HL-60 (cell line): Measurements from ENCODE around the gene ADH1C.

Experiments
- DNase-seq, 2 experiments: peaks; one replicate each; pipeline ENCODE4 v3.0.0-alpha.2; 2010 to 2020; ENCODE audit warnings: low read depth in 1 of 2, low spot score in 1 of 2
- H3K27ac ChIP-seq: fragments of 250-450 bp; sonication (Bioruptor Pico); replicated peaks from 2 replicates; pipeline ENCODE4 v1.5.1; 2020; ENCODE audit warnings: mild to moderate bottlenecking, moderate library complexity
- H3K27me3 ChIP-seq: fragments of 250-450 bp; sonication (Bioruptor Pico); 2 replicates; pipeline ENCODE4 v1.5.1; 2021; ENCODE audit warnings: mild to moderate bottlenecking, moderate library complexity; ENCODE audit not compliant: insufficient read depth, poor library complexity, severe bottlenecking
- H3K4me3 ChIP-seq: replicated peaks from 2 replicates; pipeline ENCODE4 v1.5.1; 2011; ENCODE audit warnings: mild to moderate bottlenecking, control low read depth, low read length; ENCODE audit not compliant: insufficient read depth
- GABPA ChIP-seq: IDR thresholded peaks from 2 replicates; pipeline ENCODE4 v1.6.1; 2012; ENCODE audit warnings: low read depth
- POLR2AphosphoS5 ChIP-seq: IDR thresholded peaks from 2 replicates; pipeline ENCODE4 v1.6.1; 2012; ENCODE audit warnings: low read depth
- SPI1 ChIP-seq: IDR thresholded peaks from 2 replicates; pipeline ENCODE4 v1.6.1; 2012; ENCODE audit warnings: low read depth, mild to moderate bottlenecking, borderline replicate concordance
- TF ChIP-seq, protein P1 (sequence below): IDR thresholded peaks from 2 replicates; pipeline ENCODE4 v1.6.1; 2012; ENCODE audit warnings: low read depth; ENCODE audit not compliant: insufficient replicate concordance
- TF ChIP-seq, protein P2 (sequence below): IDR thresholded peaks from one replicate; pipeline ENCODE4 v1.5.1; 2011; ENCODE audit warnings: low read length, control low read depth, inconsistent platforms; ENCODE audit not compliant: insufficient read depth

ADH1C gene

DNA sequence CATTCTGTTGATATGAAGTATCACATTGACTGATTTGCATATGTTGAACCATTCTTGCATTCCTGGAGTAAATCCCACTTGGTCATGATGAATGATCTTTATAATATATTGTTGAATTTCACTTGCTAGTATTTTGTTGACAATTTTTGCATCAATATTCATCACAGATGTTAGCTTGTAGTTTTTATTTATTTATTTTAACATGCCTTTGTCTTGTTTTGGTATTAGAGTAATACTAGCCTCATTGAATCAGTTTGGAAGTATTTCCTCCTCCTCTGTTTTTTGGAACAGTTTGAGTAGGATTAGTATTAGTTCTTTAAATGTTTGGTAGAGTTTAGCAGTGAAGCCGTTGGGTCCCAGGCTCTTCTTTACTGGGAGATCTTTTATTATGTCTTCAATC lies 13.9 kb upstream of the ADH1C start:
- Histone ChIP-seq H3K4me3 (no peak overlapping the region), H3K27me3 (no peaks in the 10 kb centered on the region), H3K27ac (no peak overlapping the region)
- no peak for DNase-seq
- TF ChIP-seq GABPA (no peak), POLR2AphosphoS5 (no peak), SPI1 (no peak)
- TF ChIP-seq, protein P1, sequence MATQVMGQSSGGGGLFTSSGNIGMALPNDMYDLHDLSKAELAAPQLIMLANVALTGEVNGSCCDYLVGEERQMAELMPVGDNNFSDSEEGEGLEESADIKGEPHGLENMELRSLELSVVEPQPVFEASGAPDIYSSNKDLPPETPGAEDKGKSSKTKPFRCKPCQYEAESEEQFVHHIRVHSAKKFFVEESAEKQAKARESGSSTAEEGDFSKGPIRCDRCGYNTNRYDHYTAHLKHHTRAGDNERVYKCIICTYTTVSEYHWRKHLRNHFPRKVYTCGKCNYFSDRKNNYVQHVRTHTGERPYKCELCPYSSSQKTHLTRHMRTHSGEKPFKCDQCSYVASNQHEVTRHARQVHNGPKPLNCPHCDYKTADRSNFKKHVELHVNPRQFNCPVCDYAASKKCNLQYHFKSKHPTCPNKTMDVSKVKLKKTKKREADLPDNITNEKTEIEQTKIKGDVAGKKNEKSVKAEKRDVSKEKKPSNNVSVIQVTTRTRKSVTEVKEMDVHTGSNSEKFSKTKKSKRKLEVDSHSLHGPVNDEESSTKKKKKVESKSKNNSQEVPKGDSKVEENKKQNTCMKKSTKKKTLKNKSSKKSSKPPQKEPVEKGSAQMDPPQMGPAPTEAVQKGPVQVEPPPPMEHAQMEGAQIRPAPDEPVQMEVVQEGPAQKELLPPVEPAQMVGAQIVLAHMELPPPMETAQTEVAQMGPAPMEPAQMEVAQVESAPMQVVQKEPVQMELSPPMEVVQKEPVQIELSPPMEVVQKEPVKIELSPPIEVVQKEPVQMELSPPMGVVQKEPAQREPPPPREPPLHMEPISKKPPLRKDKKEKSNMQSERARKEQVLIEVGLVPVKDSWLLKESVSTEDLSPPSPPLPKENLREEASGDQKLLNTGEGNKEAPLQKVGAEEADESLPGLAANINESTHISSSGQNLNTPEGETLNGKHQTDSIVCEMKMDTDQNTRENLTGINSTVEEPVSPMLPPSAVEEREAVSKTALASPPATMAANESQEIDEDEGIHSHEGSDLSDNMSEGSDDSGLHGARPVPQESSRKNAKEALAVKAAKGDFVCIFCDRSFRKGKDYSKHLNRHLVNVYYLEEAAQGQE = no peak
- TF ChIP-seq, protein P2, sequence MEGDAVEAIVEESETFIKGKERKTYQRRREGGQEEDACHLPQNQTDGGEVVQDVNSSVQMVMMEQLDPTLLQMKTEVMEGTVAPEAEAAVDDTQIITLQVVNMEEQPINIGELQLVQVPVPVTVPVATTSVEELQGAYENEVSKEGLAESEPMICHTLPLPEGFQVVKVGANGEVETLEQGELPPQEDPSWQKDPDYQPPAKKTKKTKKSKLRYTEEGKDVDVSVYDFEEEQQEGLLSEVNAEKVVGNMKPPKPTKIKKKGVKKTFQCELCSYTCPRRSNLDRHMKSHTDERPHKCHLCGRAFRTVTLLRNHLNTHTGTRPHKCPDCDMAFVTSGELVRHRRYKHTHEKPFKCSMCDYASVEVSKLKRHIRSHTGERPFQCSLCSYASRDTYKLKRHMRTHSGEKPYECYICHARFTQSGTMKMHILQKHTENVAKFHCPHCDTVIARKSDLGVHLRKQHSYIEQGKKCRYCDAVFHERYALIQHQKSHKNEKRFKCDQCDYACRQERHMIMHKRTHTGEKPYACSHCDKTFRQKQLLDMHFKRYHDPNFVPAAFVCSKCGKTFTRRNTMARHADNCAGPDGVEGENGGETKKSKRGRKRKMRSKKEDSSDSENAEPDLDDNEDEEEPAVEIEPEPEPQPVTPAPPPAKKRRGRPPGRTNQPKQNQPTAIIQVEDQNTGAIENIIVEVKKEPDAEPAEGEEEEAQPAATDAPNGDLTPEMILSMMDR = no peak

DNA sequence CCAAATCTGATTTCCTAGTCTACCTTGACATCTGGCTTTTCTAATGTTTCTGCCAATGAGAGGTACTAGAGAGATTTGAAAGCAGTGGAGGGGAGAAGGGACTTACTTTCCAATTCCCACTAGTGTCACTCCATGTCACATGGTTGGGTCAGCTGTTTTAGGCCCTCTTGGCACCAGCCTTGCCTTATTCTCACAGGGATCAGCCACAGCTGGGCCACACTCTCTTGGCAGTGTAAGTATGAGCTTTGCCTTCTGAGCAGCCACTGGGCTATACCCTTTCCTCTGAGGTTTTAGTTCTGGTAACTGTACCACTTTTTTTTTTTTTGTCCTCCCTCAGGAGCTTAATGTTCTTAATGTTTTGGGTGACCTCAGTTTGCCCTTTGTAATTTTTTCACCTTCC lies 10.2 kb upstream of the ADH1C start:
- Histone ChIP-seq H3K4me3 (no peak overlapping the region), H3K27ac (no peak overlapping the region), H3K27me3 (no peaks in the 10 kb centered on the region)
- TF ChIP-seq, protein P2 = no peak
- no peak for TF ChIP-seq GABPA
- TF ChIP-seq POLR2AphosphoS5 = no peak
- TF ChIP-seq SPI1 = no peak
- TF ChIP-seq, protein P1 = no peak
- no peak for DNase-seq

DNA sequence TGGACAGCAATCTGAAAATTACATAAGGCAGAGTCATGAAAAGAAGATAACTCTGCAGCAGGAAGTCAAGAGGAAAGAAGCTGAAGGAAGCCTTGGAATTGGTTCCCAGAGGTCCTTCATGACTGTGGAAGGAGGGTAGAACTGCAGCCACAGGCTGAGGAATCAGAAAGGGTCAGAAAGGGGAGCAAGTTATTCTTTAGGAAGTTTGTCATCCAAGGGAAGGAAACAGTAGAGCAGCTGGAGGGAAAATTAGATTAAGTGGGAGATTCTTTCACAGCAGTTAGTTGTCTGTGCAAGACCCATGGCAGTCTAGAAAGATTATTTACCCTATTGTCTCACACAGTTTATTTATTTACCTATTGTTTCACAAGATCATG lies 9.3 kb upstream of the ADH1C start:
- no peak overlapping the region for H3K27ac ChIP-seq
- H3K27me3 ChIP-seq = no peaks in the 10 kb centered on the region
- TF ChIP-seq, protein P1 = no peak
- TF ChIP-seq GABPA = no peak
- no peak for TF ChIP-seq POLR2AphosphoS5
- TF ChIP-seq SPI1 = no peak
- TF ChIP-seq, protein P2 = no peak
- no peak for DNase-seq
- no peak overlapping the region for H3K4me3 ChIP-seq
